ENCODE measurements around the gene LRRN3. TPM values are rescaled to one million over a fixed set of nuclear protein-coding genes. Genes with fewer than 3 reads are reported as not detected.
A peak's percentile ranks its signal among the peaks of the same experiment; 100 is the strongest.

LRRN3 gene
- total and polyA plus RNA-seq, 2 donors (not counting 1 experiment from before 2014, with no cell fraction given), result 1.8 to 3.9 TPM

- peak; percentile 54 to 78 for DNase-seq (ENCODE audit: low read depth in 2 of 2)
- H3K36me3 ChIP-seq (ENCODE audit: control insufficient read depth, insufficient read depth, low read length), result no peaks in the 10 kb centered on the region
- no peak overlapping the region for H3K27ac ChIP-seq (ENCODE audit: insufficient read depth, low read length)
- no peaks in the 10 kb centered on the region for H4K20me1 ChIP-seq (ENCODE audit: control insufficient read depth, extremely low read depth, insufficient read depth, low read length)
- TF ChIP-seq CTCF (conservative IDR thresholded peaks at IDR 0.05 in 1 of 2, IDR thresholded peaks at IDR 0.05 in 1 of 2; ENCODE audit: low read depth in 1 of 2, low read length in 2 of 2) (no peak), EZH2 (IDR thresholded peaks at IDR 0.05; ENCODE audit: low read length, missing control alignments) (no peak)
- peaks cover 6% of the 10 kb centered on the region for H3K4me1 ChIP-seq (ENCODE audit: control insufficient read depth, extremely low read depth, insufficient read depth, low read length)
- no peak overlapping the region for H3K4me3 ChIP-seq (replicated peaks in 1 of 4; ENCODE audit: control extremely low read depth in 1 of 4, insufficient read depth in 1 of 4, low read depth in 3 of 4, low read length in 4 of 4)
- H3K27me3 ChIP-seq (ENCODE audit: control insufficient read depth, insufficient read depth, low read length), result no peaks in the 10 kb centered on the region
- H3K9ac ChIP-seq (ENCODE audit: insufficient read depth, low read length), result no peak overlapping the region
- no peak overlapping the region for H3K4me2 ChIP-seq (ENCODE audit: extremely low read depth, insufficient read depth, low read length)
- H2AFZ ChIP-seq (ENCODE audit: low read length), result no peak overlapping the region
- H3K79me2 ChIP-seq (ENCODE audit: control insufficient read depth, insufficient read depth, low read length), result no peaks in the 10 kb centered on the region
- H3K9me3 ChIP-seq (ENCODE audit: control insufficient read depth, insufficient read depth, low read depth, low read length), result no peaks in the 10 kb centered on the region
Measured at GRCh38 chr7:111108496-111108895, 17.6 kb downstream of the LRRN3 start.

- no peak overlapping the region for H3K9ac ChIP-seq (ENCODE audit: insufficient read depth, low read length)
- no peaks in the 10 kb centered on the region for H3K79me2 ChIP-seq (ENCODE audit: control insufficient read depth, insufficient read depth, low read length)
- no peaks in the 10 kb centered on the region for H3K36me3 ChIP-seq (ENCODE audit: control insufficient read depth, insufficient read depth, low read length)
- no peak overlapping the region for H3K4me3 ChIP-seq (replicated peaks in 1 of 4; ENCODE audit: control extremely low read depth in 1 of 4, insufficient read depth in 1 of 4, low read depth in 3 of 4, low read length in 4 of 4)
- H3K4me1 ChIP-seq (ENCODE audit: control insufficient read depth, extremely low read depth, insufficient read depth, low read length), result peaks cover 5% of the 10 kb centered on the region
- H3K9me3 ChIP-seq (ENCODE audit: control insufficient read depth, insufficient read depth, low read depth, low read length), result no peaks in the 10 kb centered on the region
- no peak overlapping the region for H3K27ac ChIP-seq (ENCODE audit: insufficient read depth, low read length)
- H3K27me3 ChIP-seq (ENCODE audit: control insufficient read depth, insufficient read depth, low read length), result no peaks in the 10 kb centered on the region
- H4K20me1 ChIP-seq (ENCODE audit: control insufficient read depth, extremely low read depth, insufficient read depth, low read length), result no peaks in the 10 kb centered on the region
- TF ChIP-seq EZH2 (IDR thresholded peaks at IDR 0.05; ENCODE audit: low read length, missing control alignments) (no peak), CTCF (conservative IDR thresholded peaks at IDR 0.05 in 1 of 2, IDR thresholded peaks at IDR 0.05 in 1 of 2; ENCODE audit: low read depth in 1 of 2, low read length in 2 of 2) (no peak)
- H3K4me2 ChIP-seq (ENCODE audit: extremely low read depth, insufficient read depth, low read length), result no peak overlapping the region
- peak in 1 of 2 donors; percentile 27 for DNase-seq (ENCODE audit: low read depth in 2 of 2)
- H2AFZ ChIP-seq (ENCODE audit: low read length), result no peak overlapping the region
Measured at GRCh38 chr7:111112439-111112838, 21.5 kb downstream of the LRRN3 start.

DNA sequence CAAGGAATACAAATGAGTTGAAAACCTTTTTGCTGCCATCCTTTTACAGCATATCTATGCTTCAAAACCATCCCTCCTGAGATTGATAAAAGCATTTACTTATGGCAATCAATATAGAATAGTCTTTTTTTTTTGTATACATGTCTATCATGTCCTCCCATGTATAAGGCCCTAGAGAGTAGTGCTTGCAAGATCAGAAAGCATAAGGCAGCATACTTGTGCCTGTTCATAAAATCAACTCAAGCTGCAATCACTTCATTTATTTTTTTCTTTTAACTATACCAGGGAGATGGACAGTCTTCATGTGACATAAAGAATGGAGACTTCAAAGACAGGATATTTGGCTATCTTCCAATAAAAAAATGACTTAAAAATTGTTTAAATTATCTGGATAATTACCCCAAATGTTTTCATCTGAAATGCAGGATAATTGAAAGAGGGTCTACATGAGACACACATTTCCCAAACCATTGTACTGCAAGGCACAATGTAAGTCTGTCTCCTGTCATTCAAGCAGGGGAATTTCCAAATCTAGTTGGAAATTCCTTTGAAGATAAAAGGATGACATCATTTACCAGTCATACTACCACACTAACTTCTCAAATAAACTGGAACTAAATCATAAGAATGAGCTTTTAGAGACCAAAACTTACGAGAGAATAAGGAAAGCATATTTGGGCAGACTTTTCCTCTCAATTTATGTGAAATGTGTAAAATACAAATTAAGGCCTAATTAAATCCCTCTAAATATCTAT lies 22.5 kb downstream of the LRRN3 start:
- no peaks in the 10 kb centered on the region for H3K27me3 ChIP-seq (ENCODE audit: control insufficient read depth, insufficient read depth, low read length)
- no peaks in the 10 kb centered on the region for H4K20me1 ChIP-seq (ENCODE audit: control insufficient read depth, extremely low read depth, insufficient read depth, low read length)
- peaks cover 2% of the 10 kb centered on the region for H3K4me1 ChIP-seq (ENCODE audit: control insufficient read depth, extremely low read depth, insufficient read depth, low read length)
- no peak overlapping the region for H3K27ac ChIP-seq (ENCODE audit: insufficient read depth, low read length)
- peak overlapping the region; percentile 38 for H3K4me2 ChIP-seq (ENCODE audit: extremely low read depth, insufficient read depth, low read length)
- no peaks in the 10 kb centered on the region for H3K79me2 ChIP-seq (ENCODE audit: control insufficient read depth, insufficient read depth, low read length)
- H3K4me3 ChIP-seq (replicated peaks in 1 of 4; ENCODE audit: control extremely low read depth in 1 of 4, insufficient read depth in 1 of 4, low read depth in 3 of 4, low read length in 4 of 4), result no peak overlapping the region
- DNase-seq (ENCODE audit: low read depth in 2 of 2), result peak; percentile 66 to 85
- TF ChIP-seq EZH2 (IDR thresholded peaks at IDR 0.05; ENCODE audit: low read length, missing control alignments) (no peak), CTCF (conservative IDR thresholded peaks at IDR 0.05 in 1 of 2, IDR thresholded peaks at IDR 0.05 in 1 of 2; ENCODE audit: low read depth in 1 of 2, low read length in 2 of 2) (no peak)
- no peak overlapping the region for H2AFZ ChIP-seq (ENCODE audit: low read length)
- H3K36me3 ChIP-seq (ENCODE audit: control insufficient read depth, insufficient read depth, low read length), result no peaks in the 10 kb centered on the region
- H3K9me3 ChIP-seq (ENCODE audit: control insufficient read depth, insufficient read depth, low read depth, low read length), result no peaks in the 10 kb centered on the region
- H3K9ac ChIP-seq (ENCODE audit: insufficient read depth, low read length), result no peak overlapping the region

All from fibroblast of lung (primary cell).